EH (cell line): ENCODE results near the gene COPE.

Source experiments
- DNase-seq: peaks from one replicate; pipeline ENCODE4 v3.0.0-alpha.2; 2015; ENCODE audit warnings: low read depth

The COPE gene

DNA sequence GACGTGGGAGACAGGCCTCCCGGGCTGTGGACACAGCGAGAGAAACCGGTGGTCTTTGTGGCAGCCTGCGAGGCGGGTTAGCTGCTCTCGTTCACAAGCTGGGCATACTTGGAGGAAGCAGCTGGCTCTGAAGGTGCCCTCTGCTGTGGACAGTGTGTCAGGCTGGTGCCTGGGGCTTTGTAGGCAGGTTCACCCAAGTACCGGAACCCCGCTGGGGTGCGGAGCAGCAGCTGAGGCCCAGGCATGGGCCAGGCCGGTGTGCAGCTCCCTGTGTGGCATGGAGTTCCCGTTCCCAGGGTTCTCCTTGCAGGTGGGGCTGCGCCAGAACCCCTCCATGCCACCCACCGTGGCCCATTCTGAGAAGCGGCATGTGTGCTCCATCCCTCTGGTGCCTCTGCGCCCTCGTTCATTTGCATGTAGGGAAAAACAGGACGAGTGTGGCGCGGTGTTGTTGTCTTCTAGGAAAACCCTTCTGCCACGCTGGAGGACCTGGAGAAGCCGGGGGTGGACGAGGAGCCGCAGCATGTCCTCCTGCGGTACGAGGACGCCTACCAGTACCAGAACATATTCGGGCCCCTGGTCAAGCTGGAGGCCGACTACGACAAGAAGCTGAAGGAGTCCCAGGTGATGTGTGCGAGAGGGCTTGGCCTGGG is 67.4 kb downstream of the COPE start:
- no peak for DNase-seq

- no peak for DNase-seq
Observed at GRCh38 chr19:18850471-18851375, 68.5 kb downstream of the COPE start.

DNA sequence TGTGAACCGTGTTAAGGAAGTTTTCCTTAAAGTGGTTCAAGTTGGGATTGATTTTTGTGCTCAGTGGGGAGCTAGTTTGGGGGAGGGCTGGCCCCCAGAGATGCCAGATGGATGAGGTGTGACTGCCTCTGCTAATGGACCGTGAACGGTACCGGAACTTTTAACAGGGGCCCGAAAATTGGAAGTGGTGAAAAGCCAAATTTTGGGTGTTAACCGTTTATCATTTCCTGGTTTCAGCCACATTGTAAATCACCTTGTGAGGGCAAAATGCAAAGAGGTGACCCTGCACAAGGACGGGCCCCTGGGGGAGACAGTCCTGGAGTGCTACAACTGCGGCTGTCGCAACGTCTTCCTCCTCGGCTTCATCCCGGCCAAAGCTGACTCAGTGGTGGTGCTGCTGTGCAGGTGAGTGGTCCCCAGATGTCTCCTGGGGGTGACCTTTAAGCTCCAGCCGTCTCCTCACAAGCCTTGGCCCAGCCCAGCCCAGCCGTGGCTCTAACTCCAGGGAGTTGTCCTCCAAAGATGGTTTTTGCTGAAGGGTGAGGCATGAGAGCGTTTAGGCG is 69.3 kb downstream of the COPE start:
- no peak for DNase-seq
